WERI-Rb-1 (cell line): ENCODE data around the gene ABHD17C.

Experiments
- DNase-seq: peaks from one replicate; pipeline ENCODE4 v3.0.0-alpha.2; 2020
- H3K27ac ChIP-seq: fragments of 250-450 bp; sonication (Bioruptor Pico); 2 replicates; pipeline ENCODE4 v1.5.1; 2020; ENCODE audit warnings: mild to moderate bottlenecking, moderate library complexity
- H3K27me3 ChIP-seq: fragments of 250-450 bp; sonication (Bioruptor Pico); 2 replicates; pipeline ENCODE4 v1.5.1; 2021; ENCODE audit warnings: mild to moderate bottlenecking, low read depth, moderate library complexity; ENCODE audit not compliant: insufficient read depth, severe bottlenecking
- H3K36me3 ChIP-seq: fragments of 250-450 bp; sonication (Bioruptor Pico); 2 replicates; pipeline ENCODE4 v1.5.1; 2020; ENCODE audit warnings: mild to moderate bottlenecking, moderate library complexity
- H3K4me3 ChIP-seq: 2 replicates; pipeline ENCODE4 v1.5.1; 2011; ENCODE audit warnings: low read depth, mild to moderate bottlenecking, control low read depth, low read length
- H3K9me3 ChIP-seq: fragments of 250-450 bp; sonication (Bioruptor Pico); 2 replicates; pipeline ENCODE4 v1.5.1; 2021; ENCODE audit warnings: mild to moderate bottlenecking, moderate library complexity; ENCODE audit not compliant: severe bottlenecking
- CTCF ChIP-seq: IDR thresholded peaks from 2 replicates; pipeline ENCODE4 v1.5.1; 2011; ENCODE audit warnings: low read depth, mild to moderate bottlenecking, control low read depth, inconsistent platforms, low read length

Gene ABHD17C

GRCh38 chr15:80768158-80768557 is 73.0 kb downstream of the ABHD17C start:
- Histone ChIP-seq H3K9me3 (no peaks in the 10 kb centered on the region), H3K4me3 (no peak overlapping the region), H3K27ac (no peak overlapping the region), H3K36me3 (no peaks in the 10 kb centered on the region), H3K27me3 (no peaks in the 10 kb centered on the region)
- DNase-seq = no peak
- TF ChIP-seq CTCF = no peak

GRCh38 chr15:80769153-80769828 is 74.2 kb downstream of the ABHD17C start:
- no peaks in the 10 kb centered on the region for H3K36me3 ChIP-seq
- no peak for DNase-seq
- no peak overlapping the region for H3K4me3 ChIP-seq
- no peak overlapping the region for H3K27ac ChIP-seq
- H3K27me3 ChIP-seq = no peaks in the 10 kb centered on the region
- H3K9me3 ChIP-seq = no peaks in the 10 kb centered on the region
- TF ChIP-seq CTCF = no peak

GRCh38 chr15:80769829-80770705 is 75.0 kb downstream of the ABHD17C start:
- no peak for TF ChIP-seq CTCF
- Histone ChIP-seq H3K27ac (no peak overlapping the region), H3K9me3 (no peaks in the 10 kb centered on the region), H3K4me3 (no peak overlapping the region), H3K27me3 (no peaks in the 10 kb centered on the region), H3K36me3 (no peaks in the 10 kb centered on the region)
- no peak for DNase-seq

- Histone ChIP-seq H3K36me3 (no peaks in the 10 kb centered on the region), H3K9me3 (no peaks in the 10 kb centered on the region), H3K4me3 (no peak overlapping the region), H3K27me3 (peaks cover 4% of the 10 kb centered on the region), H3K27ac (no peak overlapping the region)
- peak; percentile 11 for DNase-seq
- no peak for TF ChIP-seq CTCF
These were observed 78.0 kb downstream of the ABHD17C start for GRCh38 chr15:80773122-80773551.

- H3K27me3 ChIP-seq = peaks cover 11% of the 10 kb centered on the region
- no peaks in the 10 kb centered on the region for H3K36me3 ChIP-seq
- TF ChIP-seq CTCF = no peak
These were observed 78.8 kb downstream of the ABHD17C start for GRCh38 chr15:80773792-80774352.

More at GRCh38 chr15:80773792-80774352, 78.8 kb downstream of the ABHD17C start:
- Histone ChIP-seq H3K9me3 (no peaks in the 10 kb centered on the region), H3K4me3 (no peak overlapping the region), H3K27ac (no peak overlapping the region)
- DNase-seq = no peak
